ENCODE data around the gene WSB2. TPM values are rescaled to one million over a fixed set of nuclear protein-coding genes. Genes with fewer than 3 reads are reported as not detected.

Gene WSB2
- 337 and 405 TPM in 2 replicates for total RNA-seq

DNA sequence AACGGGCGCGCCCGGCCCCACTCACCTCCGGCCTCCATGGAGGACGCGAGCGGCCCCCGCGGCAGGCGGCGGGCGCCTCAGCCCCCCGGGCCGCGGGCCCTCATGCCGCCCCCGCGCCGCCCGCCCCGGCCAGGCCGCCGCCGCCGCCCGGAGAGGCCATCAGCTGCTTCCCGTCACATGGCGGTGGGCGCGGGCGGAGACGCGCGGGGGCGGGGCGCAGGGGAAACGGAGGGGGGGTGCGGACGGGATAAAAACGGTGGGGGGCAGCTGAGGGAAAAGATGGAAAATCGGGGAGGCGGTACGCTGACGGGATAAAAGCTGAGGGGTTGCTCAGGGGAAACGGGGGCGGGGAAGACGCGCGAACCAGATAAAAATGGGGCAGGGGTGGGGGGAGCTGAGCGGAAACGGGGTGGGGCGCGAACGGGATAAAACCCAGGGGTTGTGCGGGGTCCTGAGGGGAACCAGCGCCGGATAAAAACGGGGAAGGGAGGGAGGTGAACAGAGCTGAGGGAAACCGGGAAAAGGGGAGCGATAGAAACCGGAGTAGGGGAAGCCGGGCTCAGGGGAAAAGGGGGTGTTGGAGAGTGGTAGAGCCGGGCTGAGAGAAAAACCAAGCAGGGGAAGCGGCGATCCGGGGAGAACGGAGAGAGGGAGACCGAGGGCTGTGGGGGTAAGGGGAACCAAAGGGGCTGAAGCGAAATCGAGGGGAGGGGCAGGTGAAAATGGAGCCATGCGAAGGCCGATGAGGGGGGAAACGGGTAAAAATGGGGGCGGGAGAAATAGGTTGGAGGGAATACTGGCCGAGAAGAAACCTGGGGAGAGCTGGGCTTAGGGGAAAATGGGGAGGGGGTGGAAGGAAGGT, at the start of gene WSB2:
Gene WSB2, minus strand, starts transcription at position 169 of the 862 bp plus-strand sequence. Its CDS starts 131 bp downstream, at position 38.

DNA sequence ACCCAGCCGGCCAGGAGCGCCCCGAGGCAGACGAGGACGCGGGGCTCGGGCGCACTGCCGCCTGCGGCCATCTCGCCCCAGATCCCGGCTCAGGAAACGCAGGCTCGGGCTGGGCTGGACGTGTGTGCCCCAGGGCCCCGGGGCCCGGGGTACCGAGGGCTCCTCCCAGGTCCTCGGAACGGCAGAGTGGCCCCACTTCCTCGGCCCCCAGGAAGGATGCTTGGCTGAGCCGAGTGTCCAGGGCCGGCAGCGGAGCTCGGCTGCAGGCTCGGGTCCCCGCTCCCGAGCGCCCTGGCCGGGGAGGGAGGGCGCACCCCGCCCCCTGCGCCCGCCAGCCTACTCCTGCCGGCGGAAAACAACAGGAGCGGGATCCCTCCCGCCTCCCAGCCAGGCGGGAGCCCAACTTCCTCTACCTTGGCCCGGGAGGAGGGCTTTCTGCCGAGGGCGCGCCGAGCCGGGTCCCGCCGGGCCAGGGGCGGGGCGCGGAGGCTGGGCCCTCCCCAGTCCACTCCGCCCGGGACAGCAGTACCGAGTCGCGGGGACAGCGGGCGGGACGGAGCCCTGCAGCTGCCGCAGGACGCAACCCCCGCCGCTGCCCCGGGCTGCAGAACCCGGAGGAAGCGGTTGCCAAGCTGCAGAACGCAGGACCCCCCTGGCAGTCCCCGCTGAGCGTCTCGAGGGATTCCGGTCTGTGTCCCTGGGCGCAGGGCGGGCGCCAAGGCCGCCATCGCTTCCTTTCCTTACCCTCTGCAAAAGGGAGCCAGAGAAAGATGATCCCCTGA, 42.8 kb upstream of the WSB2 start, which contains the start of gene VSIG10:
Gene VSIG10, minus strand, starts transcription at position 411 of the 782 bp plus-strand sequence. Its CDS starts 340 bp downstream, at position 71.

GRCh38 chr12:118016424-118017264, 44.3 kb downstream of the WSB2 start, which contains the start of gene RFC5:
Gene RFC5 (plus strand): TSS chr12:118016703. CDS start chr12:118016828, 125 bp downstream.

Other genes with a start within 250 kb of the WSB2 start
- gene KSR2, start 92.2 kb downstream of the WSB2 start, total RNA-seq: under 0.01 TPM in 1 of 2 replicates, not detected in the other
- 10.7 and 16.4 TPM in 2 replicates for gene RFC5, start 44.5 kb downstream of the WSB2 start, total RNA-seq
- gene VSIG10, start 42.8 kb upstream of the WSB2 start, total RNA-seq: 21.1 and 24.6 TPM in 2 replicates
- 268 and 269 TPM in 2 replicates for gene PEBP1, start 74.9 kb upstream of the WSB2 start, total RNA-seq

Measured in aortic smooth muscle cell (primary cell).